ENCODE results near the gene DAAM1.

DNA sequence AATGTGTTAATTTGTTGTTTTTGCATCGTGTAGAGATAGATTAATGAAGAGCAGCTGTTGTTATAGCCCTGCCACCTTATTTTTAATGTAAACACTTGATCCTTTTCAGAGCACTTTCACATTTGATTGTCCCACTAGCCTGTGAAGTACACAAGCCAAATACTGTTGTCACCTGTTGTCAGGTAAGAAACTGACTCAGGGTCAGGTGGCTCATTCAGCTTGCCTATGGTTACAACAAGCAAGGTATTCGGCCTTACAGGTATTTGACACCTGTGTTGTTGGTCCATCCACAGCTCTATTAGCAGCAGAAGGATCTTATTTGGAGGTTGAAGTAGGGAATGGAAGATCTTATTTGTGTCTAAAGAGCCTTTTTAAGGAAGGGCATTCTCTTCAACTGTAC lies 167.8 kb downstream of the DAAM1 start:
- TF ChIP-seq, protein P1, sequence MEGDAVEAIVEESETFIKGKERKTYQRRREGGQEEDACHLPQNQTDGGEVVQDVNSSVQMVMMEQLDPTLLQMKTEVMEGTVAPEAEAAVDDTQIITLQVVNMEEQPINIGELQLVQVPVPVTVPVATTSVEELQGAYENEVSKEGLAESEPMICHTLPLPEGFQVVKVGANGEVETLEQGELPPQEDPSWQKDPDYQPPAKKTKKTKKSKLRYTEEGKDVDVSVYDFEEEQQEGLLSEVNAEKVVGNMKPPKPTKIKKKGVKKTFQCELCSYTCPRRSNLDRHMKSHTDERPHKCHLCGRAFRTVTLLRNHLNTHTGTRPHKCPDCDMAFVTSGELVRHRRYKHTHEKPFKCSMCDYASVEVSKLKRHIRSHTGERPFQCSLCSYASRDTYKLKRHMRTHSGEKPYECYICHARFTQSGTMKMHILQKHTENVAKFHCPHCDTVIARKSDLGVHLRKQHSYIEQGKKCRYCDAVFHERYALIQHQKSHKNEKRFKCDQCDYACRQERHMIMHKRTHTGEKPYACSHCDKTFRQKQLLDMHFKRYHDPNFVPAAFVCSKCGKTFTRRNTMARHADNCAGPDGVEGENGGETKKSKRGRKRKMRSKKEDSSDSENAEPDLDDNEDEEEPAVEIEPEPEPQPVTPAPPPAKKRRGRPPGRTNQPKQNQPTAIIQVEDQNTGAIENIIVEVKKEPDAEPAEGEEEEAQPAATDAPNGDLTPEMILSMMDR (IDR thresholded peaks at IDR 0.05): no peak
- no peak for TF ChIP-seq POLR2AphosphoS5 (IDR thresholded peaks at IDR 0.05)
- TF ChIP-seq POLR2A (IDR thresholded peaks at IDR 0.05): no peak
- TF ChIP-seq EP300 (IDR thresholded peaks at IDR 0.05): no peak
